KMS-11 (cell line): ENCODE results near the gene UPK3BL2.
"Not testable (repeated sequence)": the region's sequence is repeated elsewhere in the genome, so short reads cannot be mapped to it uniquely, and the experiment has no call there.

Source experiments
- H2AFZ ChIP-seq: fragments of 200-600 bp; sonication (generic); 2 replicates; pipeline ENCODE4 v1.6.1; 2016; ENCODE audit warnings: antibody characterized with exemption, mixed run types, low read depth
- H3K27ac ChIP-seq: fragments of 200-600 bp; sonication (generic); 2 replicates; pipeline ENCODE4 v1.6.1; 2016; ENCODE audit warnings: mild to moderate bottlenecking, mixed run types
- H3K27me3 ChIP-seq: fragments of 200-600 bp; sonication (generic); 2 replicates; pipeline ENCODE4 v1.6.1; 2017; ENCODE audit warnings: mild to moderate bottlenecking, low read depth, mixed run types, moderate library complexity; ENCODE audit not compliant: insufficient read depth
- H3K36me3 ChIP-seq: fragments of 200-600 bp; sonication (generic); 2 replicates; pipeline ENCODE4 v1.6.1; 2017; ENCODE audit warnings: mild to moderate bottlenecking, mixed run types; ENCODE audit not compliant: insufficient read depth
- H3K4me1 ChIP-seq: fragments of 200-600 bp; sonication (generic); 2 replicates; pipeline ENCODE4 v1.6.1; 2016; ENCODE audit warnings: mild to moderate bottlenecking, low read depth, mixed run types; ENCODE audit not compliant: poor library complexity, severe bottlenecking
- H3K4me2 ChIP-seq: fragments of 200-600 bp; sonication (generic); 2 replicates; pipeline ENCODE4 v1.7.0; 2016; ENCODE audit warnings: mild to moderate bottlenecking, mixed run types
- H3K4me3 ChIP-seq: fragments of 200-600 bp; sonication (generic); IDR thresholded peaks from 2 replicates; pipeline ENCODE4 v1.6.1; 2017; ENCODE audit warnings: low read depth, low read length, mixed read lengths; ENCODE audit not compliant: insufficient read depth
- H3K79me2 ChIP-seq: fragments of 200-600 bp; sonication (generic); 2 replicates; pipeline ENCODE4 v1.6.1; 2016; ENCODE audit warnings: low read depth, mixed run types; ENCODE audit not compliant: insufficient read depth
- H3K9ac ChIP-seq: fragments of 200-600 bp; sonication (generic); 2 replicates; pipeline ENCODE4 v1.6.1; 2016; ENCODE audit warnings: mild to moderate bottlenecking, mixed run types
- H4K20me1 ChIP-seq: fragments of 200-600 bp; sonication (generic); 2 replicates; pipeline ENCODE4 v1.6.1; 2016; ENCODE audit warnings: mild to moderate bottlenecking, mixed run types; ENCODE audit not compliant: insufficient read depth

UPK3BL2 gene, protein sequence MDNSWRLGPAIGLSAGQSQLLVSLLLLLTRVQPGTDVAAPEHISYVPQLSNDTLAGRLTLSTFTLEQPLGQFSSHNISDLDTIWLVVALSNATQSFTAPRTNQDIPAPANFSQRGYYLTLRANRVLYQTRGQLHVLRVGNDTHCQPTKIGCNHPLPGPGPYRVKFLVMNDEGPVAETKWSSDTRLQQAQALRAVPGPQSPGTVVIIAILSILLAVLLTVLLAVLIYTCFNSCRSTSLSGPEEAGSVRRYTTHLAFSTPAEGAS

GRCh38 chr7:102543596-102543995 is at the start of gene UPK3BL2:
Gene UPK3BL2 (minus strand): TSS chr7:102543696. CDS start chr7:102543636, 60 bp downstream.
- not testable (repeated sequence) for H3K4me3 ChIP-seq, H3K4me2 ChIP-seq, H4K20me1 ChIP-seq, H3K36me3 ChIP-seq, H2AFZ ChIP-seq, H3K79me2 ChIP-seq, H3K27me3 ChIP-seq, H3K27ac ChIP-seq, H3K4me1 ChIP-seq, H3K9ac ChIP-seq

GRCh38 chr7:102592477-102593019 is 49.1 kb upstream of the UPK3BL2 start:
- H4K20me1 ChIP-seq, H3K4me1 ChIP-seq, H3K4me3 ChIP-seq, H3K27me3 ChIP-seq, H3K36me3 ChIP-seq, H3K9ac ChIP-seq, H3K79me2 ChIP-seq, H3K4me2 ChIP-seq, H3K27ac ChIP-seq, H2AFZ ChIP-seq: not testable (repeated sequence)

DNA sequence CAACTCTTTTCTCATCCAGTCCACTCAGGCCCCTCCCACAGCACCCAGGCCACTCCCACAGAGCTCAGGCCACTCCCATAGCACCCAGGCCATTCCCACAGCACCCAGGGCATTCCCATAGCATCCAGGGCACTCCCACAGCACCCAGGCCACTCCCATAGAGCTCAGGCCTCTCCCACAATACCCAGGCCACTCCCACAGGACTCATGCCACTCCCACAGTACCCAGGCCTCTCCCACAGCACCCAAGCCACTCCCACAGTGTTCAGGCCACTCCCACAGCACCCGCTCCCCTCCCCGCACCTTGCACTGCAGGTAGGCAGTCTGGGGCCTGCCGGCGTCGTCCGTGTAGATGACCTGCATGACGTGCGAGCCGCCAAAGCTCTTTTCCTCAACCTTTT is 46.4 kb upstream of the UPK3BL2 start:
- not testable (repeated sequence) for H3K36me3 ChIP-seq, H3K4me1 ChIP-seq, H3K9ac ChIP-seq, H4K20me1 ChIP-seq, H3K4me2 ChIP-seq, H3K79me2 ChIP-seq, H3K4me3 ChIP-seq, H3K27me3 ChIP-seq, H2AFZ ChIP-seq, H3K27ac ChIP-seq

DNA sequence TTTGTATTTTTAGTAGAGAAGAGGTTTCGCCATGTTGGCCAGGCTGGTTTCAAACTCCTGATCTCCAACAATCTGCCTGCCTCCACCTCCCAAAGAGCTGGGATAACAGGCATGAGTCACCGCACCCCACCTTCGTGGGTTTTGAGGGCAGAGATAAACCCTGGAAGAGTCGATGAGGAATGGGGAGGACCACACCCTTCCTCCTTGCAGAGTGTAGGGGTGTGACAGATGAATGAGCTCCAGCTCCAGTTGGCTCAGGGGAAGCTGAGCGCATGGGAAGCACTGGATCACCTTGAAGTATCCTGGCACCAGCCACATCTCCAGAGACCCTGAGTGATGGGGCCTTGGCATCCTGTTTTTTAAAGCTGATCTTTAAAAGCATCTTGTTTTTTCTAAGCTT is 40.0 kb upstream of the UPK3BL2 start:
- H3K4me2 ChIP-seq, H3K4me3 ChIP-seq, H4K20me1 ChIP-seq, H3K27me3 ChIP-seq, H3K27ac ChIP-seq, H3K9ac ChIP-seq, H3K36me3 ChIP-seq, H3K4me1 ChIP-seq, H2AFZ ChIP-seq, H3K79me2 ChIP-seq: not testable (repeated sequence)

DNA sequence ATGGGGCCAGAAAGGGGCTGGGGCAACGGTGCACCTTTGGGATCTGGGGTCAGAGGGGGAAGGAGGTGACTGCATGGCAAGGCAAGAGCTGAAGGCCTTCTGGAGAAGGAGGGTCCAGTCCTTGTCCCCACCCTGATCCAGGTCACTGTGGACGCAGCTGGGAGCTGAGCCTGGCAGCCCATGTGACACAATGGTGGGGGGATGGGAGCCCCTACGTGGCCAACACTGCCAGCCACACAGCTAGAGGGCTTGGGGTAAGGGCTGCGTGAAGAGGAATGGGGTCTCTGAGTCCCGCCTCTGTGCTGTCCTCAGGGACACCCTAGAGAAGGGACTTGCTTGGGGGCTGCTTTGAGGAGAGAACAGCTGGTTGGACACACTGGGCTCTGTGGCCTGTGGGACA is 38.2 kb upstream of the UPK3BL2 start:
- H3K4me3 ChIP-seq, H3K27me3 ChIP-seq, H3K4me1 ChIP-seq, H3K4me2 ChIP-seq, H3K27ac ChIP-seq, H2AFZ ChIP-seq, H4K20me1 ChIP-seq, H3K36me3 ChIP-seq, H3K79me2 ChIP-seq, H3K9ac ChIP-seq: not testable (repeated sequence)

DNA sequence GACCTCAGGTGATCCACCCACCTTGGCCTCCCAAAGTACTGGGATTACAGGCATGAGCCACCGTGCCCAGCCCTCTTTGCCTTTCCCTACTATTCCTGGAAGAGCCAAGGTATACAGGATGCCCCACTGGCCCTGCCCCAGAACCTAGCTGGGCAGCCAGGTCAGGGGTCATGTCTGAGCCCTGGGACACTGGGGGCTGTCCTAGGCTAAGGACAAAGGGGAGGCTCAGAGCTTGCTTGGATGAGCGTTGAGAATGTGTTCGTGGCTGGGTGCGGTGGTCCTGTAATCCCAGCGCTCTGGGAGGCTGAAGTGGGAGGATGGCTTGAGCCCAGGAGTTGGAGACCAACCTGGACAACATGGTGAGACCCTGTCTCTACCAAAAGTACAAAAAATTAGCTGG is 35.0 kb upstream of the UPK3BL2 start:
- not testable (repeated sequence) for H2AFZ ChIP-seq, H3K79me2 ChIP-seq, H3K27ac ChIP-seq, H4K20me1 ChIP-seq, H3K4me1 ChIP-seq, H3K27me3 ChIP-seq, H3K4me3 ChIP-seq, H3K4me2 ChIP-seq, H3K9ac ChIP-seq, H3K36me3 ChIP-seq

GRCh38 chr7:102577315-102578240 is 34.1 kb upstream of the UPK3BL2 start:
- not testable (repeated sequence) for H3K4me1 ChIP-seq, H3K4me3 ChIP-seq, H3K79me2 ChIP-seq, H4K20me1 ChIP-seq, H3K4me2 ChIP-seq, H3K27me3 ChIP-seq, H3K9ac ChIP-seq, H3K27ac ChIP-seq, H2AFZ ChIP-seq, H3K36me3 ChIP-seq

- not testable (repeated sequence) for H3K79me2 ChIP-seq, H3K36me3 ChIP-seq, H3K4me3 ChIP-seq, H3K4me2 ChIP-seq, H3K4me1 ChIP-seq, H3K9ac ChIP-seq, H2AFZ ChIP-seq, H4K20me1 ChIP-seq, H3K27me3 ChIP-seq, H3K27ac ChIP-seq
Observed at GRCh38 chr7:102576363-102576762, 32.9 kb upstream of the UPK3BL2 start.

DNA sequence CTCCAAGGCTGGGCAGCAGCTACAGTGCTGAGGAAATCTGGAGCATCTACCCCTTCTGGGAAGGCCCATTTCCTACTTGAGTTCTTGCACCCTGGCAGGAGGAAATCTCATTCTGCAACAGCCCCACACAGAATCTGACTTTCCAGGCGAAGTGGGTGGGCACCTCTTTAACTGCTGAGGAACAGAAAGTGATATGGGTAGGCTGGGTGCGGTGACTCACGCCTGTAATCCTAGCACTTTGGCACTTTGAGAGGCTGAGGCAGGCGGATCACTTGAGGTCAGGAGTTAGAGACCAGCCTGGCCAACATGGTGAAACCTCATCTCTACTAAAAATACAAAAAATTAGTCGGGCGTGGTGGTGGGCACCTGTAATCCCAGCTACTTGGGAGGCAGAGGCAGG is 31.1 kb upstream of the UPK3BL2 start:
- H3K9ac ChIP-seq, H3K36me3 ChIP-seq, H3K79me2 ChIP-seq, H3K4me1 ChIP-seq, H4K20me1 ChIP-seq, H3K4me3 ChIP-seq, H3K27ac ChIP-seq, H3K4me2 ChIP-seq, H2AFZ ChIP-seq, H3K27me3 ChIP-seq: not testable (repeated sequence)
